ENCODE measurements around the gene RAB5B.
"Not testable (repeated sequence)": the region's sequence is repeated elsewhere in the genome, so short reads cannot be mapped to it uniquely, and the experiment has no call there.

The RAB5B gene

DNA sequence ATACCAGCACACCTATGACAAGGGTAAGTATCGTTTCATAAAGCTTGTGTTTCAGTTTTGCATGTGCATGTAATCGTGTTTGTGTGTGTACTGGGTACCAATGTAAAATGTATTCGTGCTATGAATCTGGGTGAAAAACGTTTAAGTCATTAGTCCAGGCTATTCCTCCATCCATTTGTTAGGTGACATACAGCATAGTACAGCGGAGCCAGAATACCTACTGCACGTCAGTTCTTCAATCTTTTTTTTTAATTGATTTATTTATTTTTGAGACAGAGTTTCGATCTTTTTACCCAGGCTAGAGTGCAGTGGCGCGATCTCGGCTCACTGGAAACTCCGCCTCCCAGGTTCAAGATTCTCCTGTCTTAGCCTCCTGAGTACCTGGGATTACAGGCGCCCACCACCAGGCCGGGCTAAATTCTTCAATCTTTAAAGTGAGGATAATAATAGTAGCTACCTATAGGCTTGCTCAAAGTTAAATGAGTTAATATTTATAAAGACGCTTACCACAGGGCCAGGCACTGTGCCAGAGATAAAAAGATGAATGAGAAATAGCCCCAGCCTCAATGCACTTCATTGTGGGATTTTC lies 67.2 kb downstream of the RAB5B start:
- TF ChIP-seq, protein P1, sequence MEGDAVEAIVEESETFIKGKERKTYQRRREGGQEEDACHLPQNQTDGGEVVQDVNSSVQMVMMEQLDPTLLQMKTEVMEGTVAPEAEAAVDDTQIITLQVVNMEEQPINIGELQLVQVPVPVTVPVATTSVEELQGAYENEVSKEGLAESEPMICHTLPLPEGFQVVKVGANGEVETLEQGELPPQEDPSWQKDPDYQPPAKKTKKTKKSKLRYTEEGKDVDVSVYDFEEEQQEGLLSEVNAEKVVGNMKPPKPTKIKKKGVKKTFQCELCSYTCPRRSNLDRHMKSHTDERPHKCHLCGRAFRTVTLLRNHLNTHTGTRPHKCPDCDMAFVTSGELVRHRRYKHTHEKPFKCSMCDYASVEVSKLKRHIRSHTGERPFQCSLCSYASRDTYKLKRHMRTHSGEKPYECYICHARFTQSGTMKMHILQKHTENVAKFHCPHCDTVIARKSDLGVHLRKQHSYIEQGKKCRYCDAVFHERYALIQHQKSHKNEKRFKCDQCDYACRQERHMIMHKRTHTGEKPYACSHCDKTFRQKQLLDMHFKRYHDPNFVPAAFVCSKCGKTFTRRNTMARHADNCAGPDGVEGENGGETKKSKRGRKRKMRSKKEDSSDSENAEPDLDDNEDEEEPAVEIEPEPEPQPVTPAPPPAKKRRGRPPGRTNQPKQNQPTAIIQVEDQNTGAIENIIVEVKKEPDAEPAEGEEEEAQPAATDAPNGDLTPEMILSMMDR (IDR thresholded peaks at IDR 0.05; ENCODE audit: control extremely low read depth, extremely low read depth, low read depth, missing control alignments): no peak
- DNase-seq (ENCODE audit: extremely low spot score): no peak
- POLR2A ChIA-PET: interaction anchor here (0.6 to 0.7 kb wide), 3 partner anchors 76 to 382 kb away, joined by 3 to 5 read pairs (median 4); partner anchors contain the start of gene RPL41
- CTCF ChIA-PET: interaction anchor here (0.8 to 3.8 kb wide), 12 partner anchors 8 to 395 kb away, joined by 3 to 31 read pairs (median 5); partner anchors contain the start of genes PA2G4 and SUOX

DNA sequence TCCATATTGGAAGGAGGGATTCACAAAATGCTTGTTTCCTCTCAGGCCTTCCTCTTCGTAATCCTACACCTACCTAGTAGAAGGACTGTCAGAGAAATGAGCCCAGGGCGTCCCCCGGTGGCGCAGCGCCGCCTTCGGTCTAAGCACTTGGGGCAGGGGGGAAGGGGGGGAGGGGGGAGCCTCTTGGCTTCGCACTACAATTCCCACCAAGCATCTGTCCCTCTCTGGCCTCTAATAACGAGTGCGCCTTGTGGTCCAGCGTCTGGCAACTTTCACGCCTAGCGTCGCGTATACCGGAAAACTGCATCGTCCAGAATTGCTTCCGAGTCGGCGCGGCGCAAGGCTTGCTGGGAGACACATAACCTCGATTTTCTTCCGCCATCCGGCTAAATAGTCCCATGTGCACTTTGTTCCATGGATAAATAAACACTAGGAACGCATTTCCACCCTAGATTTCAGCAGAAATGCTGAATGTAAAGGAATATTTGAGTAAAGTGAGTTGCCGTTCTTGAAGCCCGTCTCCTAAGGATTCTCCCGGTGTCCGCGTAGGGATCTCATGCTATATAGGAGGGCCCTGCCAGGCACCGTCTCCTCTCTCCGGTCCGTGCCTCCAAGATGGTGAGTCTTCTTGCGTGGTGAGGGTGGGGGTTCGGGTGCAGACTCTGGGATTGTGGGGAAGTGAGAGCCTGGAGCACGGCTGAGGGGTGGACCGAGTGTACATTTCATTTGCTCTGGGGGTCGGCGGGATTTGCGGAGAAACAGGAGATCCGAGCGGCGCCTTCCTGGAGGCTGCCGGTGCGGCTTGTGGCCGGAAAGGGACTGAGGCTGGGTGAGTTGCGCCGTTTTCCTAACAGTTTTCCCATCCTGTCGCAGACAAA lies 67.9 kb downstream of the RAB5B start, which contains the start of gene RPS26:
RPS26 (plus strand) TSS at position 367 of the 878 bp plus-strand sequence; CDS start at position 616, 249 bp downstream.
- TF ChIP-seq, protein P1 (IDR thresholded peaks at IDR 0.05; ENCODE audit: control extremely low read depth, extremely low read depth, low read depth, missing control alignments): peak; percentile 67
- ChIA-PET POLR2A (no interaction called here), CTCF (interaction anchor here (0.8 to 3.8 kb wide), 6 partner anchors 13 to 396 kb away, joined by 3 to 31 read pairs (median 12); partner anchors contain the start of genes PA2G4 and SUOX)
- DNase-seq (ENCODE audit: extremely low spot score): peak; percentile 90

DNA sequence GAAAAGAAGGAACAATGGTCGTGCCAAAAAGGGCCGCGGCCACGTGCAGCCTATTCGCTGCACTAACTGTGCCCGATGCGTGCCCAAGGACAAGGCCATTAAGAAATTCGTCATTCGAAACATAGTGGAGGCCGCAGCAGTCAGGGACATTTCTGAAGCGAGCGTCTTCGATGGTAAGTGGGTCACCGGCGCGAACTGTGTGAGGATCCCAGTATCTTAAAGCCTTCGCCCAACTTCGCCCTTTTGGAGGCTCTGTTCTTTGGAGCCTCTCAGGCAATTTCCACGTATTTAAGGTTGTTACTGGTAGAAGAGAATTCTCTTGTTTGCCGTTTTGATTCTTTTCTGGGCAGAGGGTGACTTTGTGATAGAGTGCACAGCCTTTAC lies 68.5 kb downstream of the RAB5B start:
- POLR2A ChIA-PET; DNase-seq (ENCODE audit: extremely low spot score); CTCF ChIA-PET: not testable (repeated sequence)

DNA sequence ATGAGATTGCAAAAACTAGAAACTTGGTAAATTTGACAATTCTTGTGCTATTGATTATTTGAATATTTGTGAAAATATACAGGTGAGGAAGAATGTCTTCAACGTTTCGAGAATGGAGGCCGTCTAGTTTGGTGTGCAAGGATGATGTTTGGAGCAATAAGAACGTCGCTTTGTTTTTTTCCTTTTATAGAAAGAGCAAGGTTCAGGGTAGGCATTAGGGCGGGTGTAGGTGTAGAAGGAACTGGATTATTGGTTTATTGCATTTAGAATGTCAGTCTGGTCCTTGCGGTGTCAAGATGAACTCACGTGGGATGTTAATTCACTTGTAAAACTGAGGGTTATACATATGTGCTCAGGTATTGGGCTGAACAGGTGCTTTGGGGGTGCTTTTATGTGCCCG lies 69.0 kb downstream of the RAB5B start:
- POLR2A ChIA-PET: no interaction called here
- CTCF ChIA-PET: interaction anchor here (4.7 kb wide), 1 partner anchor 46 kb away, joined by 31 read pairs; the partner anchor contains the start of gene SUOX
- TF ChIP-seq, protein P1 (IDR thresholded peaks at IDR 0.05; ENCODE audit: control extremely low read depth, extremely low read depth, low read depth, missing control alignments): no peak
- no peak for DNase-seq (ENCODE audit: extremely low spot score)
